ENCODE results near the gene DNAL4.

The DNAL4 gene

GRCh38 chr22:38837414-38837928 is 43.5 kb upstream of the DNAL4 start:
- H3K79me2 ChIP-seq (ENCODE audit: insufficient read depth, low read length) = no peaks in the 10 kb centered on the region
- ATAC-seq (ENCODE audit: insufficient read depth, low read depth) = no peak
- no peak for DNase-seq
- H3K27me3 ChIP-seq (ENCODE audit: insufficient read depth, low read length, poor library complexity) = peaks cover 26% of the 10 kb centered on the region
- no peaks in the 10 kb centered on the region for H3K4me1 ChIP-seq (ENCODE audit: insufficient read depth, low read length)
- H3K27ac ChIP-seq (ENCODE audit: low read length) = no peak overlapping the region
- H2AFZ ChIP-seq (ENCODE audit: low read depth, low read length) = no peak overlapping the region
- H3K9ac ChIP-seq (ENCODE audit: low read depth, low read length) = no peak overlapping the region
- TF ChIP-seq EZH2 (IDR thresholded peaks at IDR 0.05; ENCODE audit: borderline replicate concordance, low read depth, low read length, severe bottlenecking) (no peak), CTCF (IDR thresholded peaks at IDR 0.05; ENCODE audit: borderline replicate concordance, extremely low read depth, low read length, poor library complexity, severe bottlenecking) (no peak)
- H3K4me2 ChIP-seq (ENCODE audit: insufficient read depth, low read length) = no peak overlapping the region
- no peak overlapping the region for H3K4me3 ChIP-seq (ENCODE audit: low read depth in 1 of 2, low read length in 2 of 2)
- H3K9me3 ChIP-seq (ENCODE audit: insufficient read depth, low read length, severe bottlenecking) = no peaks in the 10 kb centered on the region
- H4K20me1 ChIP-seq (ENCODE audit: insufficient read depth, low read length) = 0 out of 2 replicates have a peak, but pooled peaks cover 7% of the 10 kb centered on the region
- no peaks in the 10 kb centered on the region for H3K36me3 ChIP-seq (ENCODE audit: insufficient read depth, low read length)

GRCh38 chr22:38835888-38836301 is 42.0 kb upstream of the DNAL4 start:
- no peaks in the 10 kb centered on the region for H3K79me2 ChIP-seq (ENCODE audit: insufficient read depth, low read length)
- TF ChIP-seq EZH2 (IDR thresholded peaks at IDR 0.05; ENCODE audit: borderline replicate concordance, low read depth, low read length, severe bottlenecking) = no peak
- TF ChIP-seq CTCF (IDR thresholded peaks at IDR 0.05; ENCODE audit: borderline replicate concordance, extremely low read depth, low read length, poor library complexity, severe bottlenecking) = no peak
- H3K4me3 ChIP-seq (ENCODE audit: low read depth in 1 of 2, low read length in 2 of 2) = no peak overlapping the region
- no peaks in the 10 kb centered on the region for H4K20me1 ChIP-seq (ENCODE audit: insufficient read depth, low read length)
- no peaks in the 10 kb centered on the region for H3K4me1 ChIP-seq (ENCODE audit: insufficient read depth, low read length)
- no peaks in the 10 kb centered on the region for H3K36me3 ChIP-seq (ENCODE audit: insufficient read depth, low read length)
- peaks cover 13% of the 10 kb centered on the region for H3K27me3 ChIP-seq (ENCODE audit: insufficient read depth, low read length, poor library complexity)
- no peaks in the 10 kb centered on the region for H3K9me3 ChIP-seq (ENCODE audit: insufficient read depth, low read length, severe bottlenecking)
- H3K4me2 ChIP-seq (ENCODE audit: insufficient read depth, low read length) = no peak overlapping the region
- H3K9ac ChIP-seq (ENCODE audit: low read depth, low read length) = no peak overlapping the region
- H2AFZ ChIP-seq (ENCODE audit: low read depth, low read length) = no peak overlapping the region
- H3K27ac ChIP-seq (ENCODE audit: low read length) = no peak overlapping the region
- ATAC-seq (ENCODE audit: insufficient read depth, low read depth) (no peak), DNase-seq (no peak)

GRCh38 chr22:38834991-38835390 is 41.0 kb upstream of the DNAL4 start:
- ATAC-seq (ENCODE audit: insufficient read depth, low read depth) = no peak
- H2AFZ ChIP-seq (ENCODE audit: low read depth, low read length) = no peak overlapping the region
- no peak for DNase-seq

More at GRCh38 chr22:38834991-38835390, 41.0 kb upstream of the DNAL4 start:
- no peak overlapping the region for H3K9ac ChIP-seq (ENCODE audit: low read depth, low read length)
- no peaks in the 10 kb centered on the region for H3K4me1 ChIP-seq (ENCODE audit: insufficient read depth, low read length)
- peaks cover 5% of the 10 kb centered on the region for H3K27me3 ChIP-seq (ENCODE audit: insufficient read depth, low read length, poor library complexity)
- H3K4me2 ChIP-seq (ENCODE audit: insufficient read depth, low read length) = no peak overlapping the region
- no peaks in the 10 kb centered on the region for H3K9me3 ChIP-seq (ENCODE audit: insufficient read depth, low read length, severe bottlenecking)
- H3K4me3 ChIP-seq (ENCODE audit: low read depth in 1 of 2, low read length in 2 of 2) = no peak overlapping the region
- TF ChIP-seq EZH2 (IDR thresholded peaks at IDR 0.05; ENCODE audit: borderline replicate concordance, low read depth, low read length, severe bottlenecking) = no peak
- no peak for TF ChIP-seq CTCF (IDR thresholded peaks at IDR 0.05; ENCODE audit: borderline replicate concordance, extremely low read depth, low read length, poor library complexity, severe bottlenecking)
- peaks cover 4% of the 10 kb centered on the region; the same call in 1 of the 2 replicates for H4K20me1 ChIP-seq (ENCODE audit: insufficient read depth, low read length)
- no peak overlapping the region for H3K27ac ChIP-seq (ENCODE audit: low read length)
- no peaks in the 10 kb centered on the region for H3K79me2 ChIP-seq (ENCODE audit: insufficient read depth, low read length)
- no peaks in the 10 kb centered on the region for H3K36me3 ChIP-seq (ENCODE audit: insufficient read depth, low read length)
